ENCODE measurements around the gene CHN2.
"Not testable (repeated sequence)": the region's sequence is repeated elsewhere in the genome, so short reads cannot be mapped to it uniquely, and the experiment has no call there.

Gene CHN2

GRCh38 chr7:29510028-29510427 lies 315.5 kb downstream of the CHN2 start:
- DNase-seq: no peak

- DNase-seq: no peak
These were observed 316.8 kb downstream of the CHN2 start for GRCh38 chr7:29511337-29511736.

GRCh38 chr7:29511851-29512250 lies 317.3 kb downstream of the CHN2 start:
- DNase-seq: no peak

GRCh38 chr7:29516491-29516890 lies 321.9 kb downstream of the CHN2 start:
- DNase-seq: no peak

- DNase-seq: no peak
These were observed 324.0 kb downstream of the CHN2 start for GRCh38 chr7:29518616-29519015.

- no peak for DNase-seq
These were observed 329.2 kb downstream of the CHN2 start for GRCh38 chr7:29523728-29524127.

GRCh38 chr7:29527505-29528108 lies 333.0 kb downstream of the CHN2 start:
- DNase-seq: no peak

- DNase-seq: not testable (repeated sequence)
These were observed 334.0 kb downstream of the CHN2 start for GRCh38 chr7:29528526-29528925.
